NCI-H82 treated with DMSO at 0.1 percent for 48 hours (cell line): ENCODE data around the gene RPL10A.
"Not testable (repeated sequence)": the region's sequence is repeated elsewhere in the genome, so short reads cannot be mapped to it uniquely, and the experiment has no call there.

Experiments used
- DNase-seq: peaks from one replicate; lab custom pipeline; 2025; ENCODE audit not compliant: unreplicated experiment; lab: John Stamatoyannopoulos, UW

Gene RPL10A

DNA sequence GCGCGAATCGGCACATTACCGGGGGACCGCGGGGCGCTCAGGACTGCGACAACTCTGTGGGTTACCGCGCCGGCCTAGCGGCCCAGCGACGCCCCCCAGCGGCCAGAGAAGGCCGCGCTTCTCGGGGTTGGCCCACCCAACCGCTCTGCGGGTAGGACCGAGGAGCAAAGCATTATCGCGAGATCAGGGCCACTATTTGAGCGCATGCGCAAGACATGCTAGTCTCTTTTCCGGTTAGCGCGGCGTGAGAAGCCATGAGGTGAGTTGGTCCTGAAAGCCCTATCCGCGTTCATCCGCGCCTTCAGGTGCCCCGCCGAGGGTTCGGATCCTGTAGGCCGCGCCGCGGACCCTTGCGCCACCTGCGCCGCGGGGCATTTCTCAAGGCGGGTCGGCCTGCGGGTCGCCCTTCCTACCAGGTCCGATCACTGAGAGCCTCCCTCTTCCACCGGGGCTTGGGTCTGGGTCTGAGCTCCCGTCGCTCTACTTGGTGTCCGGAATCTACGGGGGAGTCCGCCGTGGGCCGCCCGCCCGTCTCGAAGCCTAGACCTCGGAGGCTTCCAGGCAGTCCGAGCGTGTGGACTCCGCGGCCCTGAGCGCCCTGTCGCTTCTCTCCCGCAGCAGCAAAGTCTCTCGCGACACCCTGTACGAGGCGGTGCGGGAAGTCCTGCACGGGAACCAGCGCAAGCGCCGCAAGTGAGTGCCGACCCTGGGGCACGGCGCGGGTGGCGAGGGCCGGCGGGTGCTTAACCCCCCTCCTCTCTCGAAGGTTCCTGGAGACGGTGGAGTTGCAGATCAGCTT, at the start of gene RPL10A:
TSS of gene RPL10A (plus strand) at position 221 of the 799 bp plus-strand sequence. CDS start at position 255, 34 bp downstream.
- peak; percentile 94 for DNase-seq

- no peak for DNase-seq
Observed at GRCh38 chr6:35419417-35419816, 48.8 kb upstream of the RPL10A start.

DNA sequence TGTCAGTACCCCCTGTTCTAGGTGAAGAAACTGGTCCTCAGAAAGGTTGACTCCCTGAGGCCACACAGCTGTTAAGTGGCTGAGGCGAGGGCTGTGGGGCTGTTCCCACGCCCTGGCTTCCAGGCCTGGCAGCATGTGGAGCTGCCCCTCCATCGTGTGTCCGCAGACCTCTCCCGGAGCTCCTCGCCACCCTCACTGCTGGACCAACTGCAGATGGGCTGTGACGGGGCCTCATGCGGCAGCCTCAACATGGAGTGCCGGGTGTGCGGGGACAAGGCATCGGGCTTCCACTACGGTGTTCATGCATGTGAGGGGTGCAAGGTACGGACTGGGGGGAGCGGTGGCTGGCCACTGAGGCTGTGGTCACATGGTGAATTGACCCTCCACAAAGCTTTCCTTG, 48.2 kb upstream of the RPL10A start:
- no peak for DNase-seq

DNA sequence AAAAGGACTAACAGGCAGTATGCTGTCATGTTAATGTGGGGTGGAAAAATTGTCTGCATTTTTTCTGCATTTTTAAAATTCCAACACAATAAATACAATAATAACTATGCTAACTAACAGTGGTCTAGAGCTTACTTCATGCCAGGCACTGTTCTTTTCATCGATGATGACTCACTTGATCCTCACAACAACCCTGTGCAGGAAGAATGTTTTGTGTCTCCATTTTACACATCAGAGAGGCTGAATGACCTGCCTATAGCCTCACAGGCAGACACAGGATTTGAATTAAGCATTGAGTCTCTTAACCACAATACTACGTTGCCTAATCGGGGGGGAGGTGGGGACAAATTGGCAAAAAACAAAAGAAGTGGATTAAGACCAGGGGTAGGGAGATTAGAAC, 42.9 kb upstream of the RPL10A start:
- DNase-seq: no peak

- DNase-seq: no peak
Observed at GRCh38 chr6:35426074-35426473, 42.1 kb upstream of the RPL10A start.

- no peak for DNase-seq
Observed at GRCh38 chr6:35427435-35427834, 40.8 kb upstream of the RPL10A start.

- no peak for DNase-seq
Observed at GRCh38 chr6:35427851-35428321, 40.3 kb upstream of the RPL10A start.

- no peak for DNase-seq
Observed at GRCh38 chr6:35428421-35429149, 39.6 kb upstream of the RPL10A start.

GRCh38 chr6:35429463-35429862, 38.7 kb upstream of the RPL10A start:
- no peak for DNase-seq

GRCh38 chr6:35432291-35432690, 35.9 kb upstream of the RPL10A start:
- no peak for DNase-seq

DNA sequence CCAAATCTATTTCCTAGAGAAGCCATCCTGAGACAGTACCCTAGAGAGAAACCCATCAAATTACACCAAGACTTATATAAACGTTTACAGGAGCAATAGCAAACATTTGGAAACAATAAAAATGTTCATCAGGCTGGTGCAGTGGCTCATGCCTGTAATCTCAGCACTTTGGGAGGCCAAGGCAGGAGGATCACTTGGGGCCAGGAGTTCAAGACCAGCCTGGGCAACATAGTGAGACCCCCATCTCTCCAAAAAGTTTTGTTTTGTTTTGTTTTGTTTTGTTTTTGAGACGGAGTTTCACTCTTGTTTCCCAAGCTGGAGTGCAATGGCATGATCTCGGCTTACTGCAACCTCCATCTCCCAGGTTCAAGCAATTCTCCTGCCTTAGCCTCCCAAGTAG, 35.5 kb upstream of the RPL10A start:
- DNase-seq: not testable (repeated sequence)

GRCh38 chr6:35435074-35435837, 32.9 kb upstream of the RPL10A start:
- DNase-seq: peak; percentile 67

DNA sequence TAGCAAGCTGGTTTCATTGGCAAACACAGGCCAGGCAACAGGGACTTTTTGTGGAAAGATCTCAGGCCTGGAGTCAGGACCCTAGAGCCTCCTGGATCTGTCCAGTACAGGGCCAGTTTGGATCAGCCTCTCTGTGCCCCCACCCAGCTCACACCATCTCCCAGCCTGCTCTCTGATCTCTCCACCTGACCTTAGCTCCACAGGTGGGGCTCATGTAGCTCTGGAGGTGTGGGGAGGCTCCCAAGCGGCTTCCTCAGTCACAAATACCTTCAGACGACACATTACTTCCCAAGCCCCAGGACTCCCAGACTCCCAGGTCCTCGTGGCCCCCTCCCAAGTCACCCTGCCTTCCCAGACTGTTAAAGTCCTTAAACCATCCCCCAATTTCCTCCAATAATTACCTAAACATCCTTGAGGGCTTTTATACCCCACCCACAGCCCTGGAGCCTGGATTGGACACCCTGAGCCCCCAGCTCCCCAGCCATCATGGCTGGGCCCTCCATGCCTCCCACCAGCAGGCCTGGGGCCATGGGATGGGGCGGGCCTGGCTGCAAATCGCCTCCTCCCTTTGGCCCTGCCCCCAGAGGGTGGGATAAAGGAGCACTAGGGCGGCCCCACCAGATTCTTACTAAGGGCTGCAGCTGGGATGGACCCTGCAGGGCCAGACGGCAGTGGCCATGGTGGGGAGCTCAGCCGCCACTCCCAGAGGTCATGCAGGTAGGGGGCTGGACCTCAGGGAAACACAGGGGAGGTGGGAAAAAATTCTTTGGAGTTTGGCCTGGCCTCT, 31.9 kb upstream of the RPL10A start:
- no peak for DNase-seq

GRCh38 chr6:35438378-35439065, 29.7 kb upstream of the RPL10A start:
- not testable (repeated sequence) for DNase-seq

GRCh38 chr6:35439308-35439707, 28.9 kb upstream of the RPL10A start:
- peak; percentile 37 for DNase-seq

DNA sequence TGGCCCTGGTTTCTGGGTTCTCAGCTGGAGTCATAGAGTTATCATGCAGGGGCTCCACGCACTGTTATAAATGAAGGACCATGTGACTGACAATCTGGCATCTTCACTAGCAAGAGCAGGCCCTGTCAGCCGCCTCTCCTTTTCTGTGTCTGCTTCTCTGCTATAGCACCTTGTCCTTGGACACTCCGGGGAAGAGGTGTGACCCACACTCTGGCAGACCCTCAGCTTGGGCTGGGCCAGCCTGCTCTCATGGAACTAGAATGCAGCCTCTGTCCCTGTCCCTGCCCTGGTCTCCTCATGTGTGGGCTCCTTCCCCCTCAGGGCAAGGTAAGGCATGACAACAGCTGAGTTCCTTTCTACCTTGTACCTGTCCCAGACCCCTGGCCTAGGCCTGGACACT, 27.0 kb upstream of the RPL10A start:
- DNase-seq: no peak

- DNase-seq: no peak
Observed at GRCh38 chr6:35441642-35442041, 26.6 kb upstream of the RPL10A start.

GRCh38 chr6:35442693-35443092, 25.5 kb upstream of the RPL10A start:
- DNase-seq: no peak

- no peak for DNase-seq
Observed at GRCh38 chr6:35443341-35444030, 24.7 kb upstream of the RPL10A start.

- no peak for DNase-seq
Observed at GRCh38 chr6:35445691-35446090, 22.5 kb upstream of the RPL10A start.
